Keratinocyte (primary cell): Measurements from ENCODE around the gene ZFYVE19. TPM values are rescaled to one million over a fixed set of nuclear protein-coding genes. Genes with fewer than 3 reads are reported as not detected.

Source experiments
- DNase-seq: peaks from one replicate; pipeline ENCODE4 v3.0.0-alpha.2; 2011; ENCODE audit warnings: low read depth, missing footprints, low spot score
- FAIRE-seq: peaks from 2 replicates; lab custom pipeline; 2011; peaks lifted over from hg19 to GRCh38; lab: Jason Lieb, UNC
- H2AFZ ChIP-seq: 2 replicates; pipeline ENCODE4 v1.6.0; 2012; ENCODE audit warnings: low read length, control low read depth, inconsistent platforms; ENCODE audit not compliant: control insufficient read depth
- H3K27ac ChIP-seq: 2 replicates; pipeline ENCODE4 v1.5.1; 2011; ENCODE audit warnings: low read length; ENCODE audit not compliant: control insufficient read depth, insufficient read depth
- H3K27me3 ChIP-seq: 3 replicates; pipeline ENCODE4 v1.6.0; 2011; ENCODE audit warnings: low read length; ENCODE audit not compliant: control insufficient read depth, insufficient read depth; ENCODE audit errors: extremely low read depth
- H3K36me3 ChIP-seq, 2 experiments: 2 replicates in 1 of 2; 3 replicates in 1 of 2; pipeline ENCODE4 v1.5.1; 2011; ENCODE audit warnings: low read length in 2 of 2, mild to moderate bottlenecking in 1 of 2; ENCODE audit not compliant: control insufficient read depth in 2 of 2, insufficient read depth in 2 of 2; ENCODE audit errors: extremely low read depth in 1 of 2
- H3K4me1 ChIP-seq: 3 replicates; pipeline ENCODE4 v1.5.1; 2011; ENCODE audit warnings: low read length; ENCODE audit not compliant: control insufficient read depth, insufficient read depth; ENCODE audit errors: extremely low read depth
- H3K4me2 ChIP-seq: 3 replicates; pipeline ENCODE4 v1.6.0; 2011; ENCODE audit warnings: low read depth, low read length; ENCODE audit not compliant: control insufficient read depth, insufficient read depth; ENCODE audit errors: extremely low read depth
- H3K4me3 ChIP-seq, 3 experiments: fragments of 200-600 bp in 1 of 3; sonication (generic) in 1 of 3; 2 replicates in 2 of 3; 3 replicates in 1 of 3; pipeline ENCODE4 v1.5.1; 2011 to 2016; ENCODE audit warnings: low read length in 3 of 3, mild to moderate bottlenecking in 3 of 3, control low read depth in 2 of 3, inconsistent platforms in 1 of 3, low read depth in 1 of 3, mixed read lengths in 1 of 3, mixed run types in 1 of 3, moderate library complexity in 1 of 3; ENCODE audit not compliant: control insufficient read depth in 2 of 3, insufficient read depth in 2 of 3; ENCODE audit errors: extremely low read depth in 1 of 3
- H3K79me2 ChIP-seq: 2 replicates; pipeline ENCODE4 v1.6.0; 2012; ENCODE audit warnings: low read length; ENCODE audit not compliant: control insufficient read depth, insufficient read depth
- H3K9ac ChIP-seq: 3 replicates; pipeline ENCODE4 v1.6.0; 2011; ENCODE audit warnings: low read length; ENCODE audit not compliant: control insufficient read depth, insufficient read depth; ENCODE audit errors: extremely low read depth
- H3K9me1 ChIP-seq: 3 replicates; pipeline ENCODE4 v1.6.0; 2011; ENCODE audit warnings: low read length; ENCODE audit not compliant: control insufficient read depth, insufficient read depth; ENCODE audit errors: extremely low read depth
- H3K9me3 ChIP-seq: 2 replicates; pipeline ENCODE4 v1.5.1; 2012; ENCODE audit warnings: low read depth, low read length; ENCODE audit not compliant: control insufficient read depth
- H4K20me1 ChIP-seq: 3 replicates; pipeline ENCODE4 v1.6.0; 2011; ENCODE audit warnings: low read length; ENCODE audit not compliant: control insufficient read depth, insufficient read depth; ENCODE audit errors: extremely low read depth
- EZH2 ChIP-seq: IDR thresholded peaks from one replicate; pipeline ENCODE4 v1.6.1; 2012; ENCODE audit warnings: inconsistent platforms, mild to moderate bottlenecking, low read length, moderate library complexity
- dilution Hi-C: fragments of 300-500 bp; cut with MboI; formaldehyde crosslinking; loops from one replicate; pipeline ENCODE4 v1.7.0; 2020; ENCODE audit warnings: low sequenced_read_pairs; ENCODE audit not compliant: extremely low pct_ligation_motif_present
- polyA plus RNA-seq, 5 experiments: library from polyadenylated mRNA; depleted of rRNA in 3 of 5; stranded (reverse) in 3 of 5; stranded (forward) in 1 of 5; unstranded in 1 of 5; fragments of >200 nt; gene quantifications; 1 replicate in 1 of 5; 2 replicates in 3 of 5; 3 replicates in 1 of 5; pipeline versions ENCODE4 v1.2.1 to v1.2.3, GENCODE V29; 2011 to 2012; ENCODE audit warnings: missing spikeins in 2 of 5, low read depth in 1 of 5, low replicate concordance in 1 of 5
- TF ChIP-seq, protein P1 (sequence below), 3 experiments: IDR thresholded peaks in 1 of 3; conservative IDR thresholded peaks in 1 of 3; optimal IDR thresholded peaks in 1 of 3; 2 replicates in 2 of 3; 3 replicates in 1 of 3; pipeline versions ENCODE3 to v1.5.1; 2011; ENCODE audit warnings: low read length in 3 of 3, mild to moderate bottlenecking in 3 of 3, moderate library complexity in 2 of 3, control low read depth in 1 of 3, inconsistent platforms in 1 of 3; ENCODE audit not compliant: insufficient read depth in 2 of 3; ENCODE audit errors: extremely low read depth in 1 of 3

Gene ZFYVE19
- polyA plus RNA-seq, 1 donor (not counting 4 experiments of a cell fraction or from before 2014, with no cell fraction given), result 19.0 TPM

DNA sequence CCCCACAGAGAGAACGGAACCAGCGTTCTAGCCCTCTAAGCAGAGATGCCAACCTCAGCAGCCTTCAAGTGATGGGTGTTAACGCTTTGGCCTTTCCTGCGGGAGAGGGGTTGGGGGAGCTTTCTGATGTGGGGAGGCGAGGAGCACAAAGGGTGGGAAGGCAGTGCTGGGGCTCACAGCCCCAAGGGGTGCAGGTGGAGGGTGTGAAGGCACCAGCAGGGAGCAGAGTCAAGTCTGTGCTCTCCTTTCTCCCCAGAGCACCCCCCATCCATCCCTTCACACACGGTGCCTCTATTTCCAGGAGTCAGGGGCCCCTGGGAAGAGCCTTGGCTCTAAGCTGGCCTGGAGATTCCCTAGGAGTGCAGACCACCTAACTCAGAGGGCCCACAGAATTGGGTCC is 33.0 kb upstream of the ZFYVE19 start:
- DNase-seq, result no peak
- Histone ChIP-seq H3K9me1 (no peaks in the 10 kb centered on the region), H3K36me3 (peaks cover 32 to 33% of the 10 kb centered on the region in 2 experiments), H3K9ac (no peak overlapping the region), H3K9me3 (no peaks in the 10 kb centered on the region), H2AFZ (no peak overlapping the region), H3K27me3 (no peaks in the 10 kb centered on the region), H3K4me3 (no peak overlapping the region), H4K20me1 (no peaks in the 10 kb centered on the region), H3K4me2 (no peak overlapping the region), H3K79me2 (no peaks in the 10 kb centered on the region), H3K4me1 (peaks cover 30% of the 10 kb centered on the region), H3K27ac (no peak overlapping the region)
- no peak for FAIRE-seq
- TF ChIP-seq, protein P1, sequence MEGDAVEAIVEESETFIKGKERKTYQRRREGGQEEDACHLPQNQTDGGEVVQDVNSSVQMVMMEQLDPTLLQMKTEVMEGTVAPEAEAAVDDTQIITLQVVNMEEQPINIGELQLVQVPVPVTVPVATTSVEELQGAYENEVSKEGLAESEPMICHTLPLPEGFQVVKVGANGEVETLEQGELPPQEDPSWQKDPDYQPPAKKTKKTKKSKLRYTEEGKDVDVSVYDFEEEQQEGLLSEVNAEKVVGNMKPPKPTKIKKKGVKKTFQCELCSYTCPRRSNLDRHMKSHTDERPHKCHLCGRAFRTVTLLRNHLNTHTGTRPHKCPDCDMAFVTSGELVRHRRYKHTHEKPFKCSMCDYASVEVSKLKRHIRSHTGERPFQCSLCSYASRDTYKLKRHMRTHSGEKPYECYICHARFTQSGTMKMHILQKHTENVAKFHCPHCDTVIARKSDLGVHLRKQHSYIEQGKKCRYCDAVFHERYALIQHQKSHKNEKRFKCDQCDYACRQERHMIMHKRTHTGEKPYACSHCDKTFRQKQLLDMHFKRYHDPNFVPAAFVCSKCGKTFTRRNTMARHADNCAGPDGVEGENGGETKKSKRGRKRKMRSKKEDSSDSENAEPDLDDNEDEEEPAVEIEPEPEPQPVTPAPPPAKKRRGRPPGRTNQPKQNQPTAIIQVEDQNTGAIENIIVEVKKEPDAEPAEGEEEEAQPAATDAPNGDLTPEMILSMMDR (optimal IDR thresholded peaks at IDR 0.05 in 1 of 3, IDR thresholded peaks at IDR 0.05 in 1 of 3, conservative IDR thresholded peaks at IDR 0.05 in 1 of 3; ENCODE audit: extremely low read depth in 1 of 3, insufficient read depth in 2 of 3, low read length in 3 of 3), result no peak
- no peak for TF ChIP-seq EZH2
- dilution Hi-C loops, result no loop called here

DNA sequence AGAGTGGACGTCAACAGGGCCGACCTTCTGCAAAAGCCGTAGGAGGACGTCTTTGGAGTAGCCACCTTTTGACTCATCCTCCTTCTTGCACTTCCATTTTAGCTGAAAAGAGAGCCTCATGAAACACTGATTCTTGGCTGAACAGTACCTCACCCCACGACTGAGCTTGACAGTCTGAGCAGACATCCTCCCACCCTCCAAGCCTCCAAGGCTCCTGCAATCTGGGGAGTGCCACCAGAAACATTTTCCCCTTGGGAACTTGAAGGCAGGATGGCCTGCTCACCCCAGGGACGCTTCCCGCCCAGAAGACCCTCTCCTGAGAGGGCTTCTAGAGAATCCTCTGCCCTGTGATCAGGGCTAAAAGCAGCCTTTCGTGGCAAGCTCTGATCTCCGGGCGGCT is 31.9 kb upstream of the ZFYVE19 start:
- TF ChIP-seq, protein P1 (optimal IDR thresholded peaks at IDR 0.05 in 1 of 3, IDR thresholded peaks at IDR 0.05 in 1 of 3, conservative IDR thresholded peaks at IDR 0.05 in 1 of 3; ENCODE audit: extremely low read depth in 1 of 3, insufficient read depth in 2 of 3, low read length in 3 of 3), result no peak
- H3K4me1 ChIP-seq, result peaks cover 18% of the 10 kb centered on the region
- H3K9ac ChIP-seq, result no peak overlapping the region
- no peak overlapping the region for H3K4me2 ChIP-seq
- H4K20me1 ChIP-seq, result no peaks in the 10 kb centered on the region
- dilution Hi-C loops, result no loop called here
- no peaks in the 10 kb centered on the region for H3K27me3 ChIP-seq
- FAIRE-seq (no peak), DNase-seq (no peak)
- H2AFZ ChIP-seq, result no peak overlapping the region
- H3K36me3 ChIP-seq, result peaks cover 36 to 44% of the 10 kb centered on the region in 2 experiments
- no peaks in the 10 kb centered on the region for H3K79me2 ChIP-seq
- no peak overlapping the region for H3K4me3 ChIP-seq
- H3K9me3 ChIP-seq, result no peaks in the 10 kb centered on the region
- H3K9me1 ChIP-seq, result no peaks in the 10 kb centered on the region
- H3K27ac ChIP-seq, result no peak overlapping the region
